Stimulated activated CD4-positive, alpha-beta T cell treated with anti-CD3 and anti-CD28 coated beads, Interleukin-1b, Interleukin-23, amount 100 ng/mL, for 4 hours (primary cell): ENCODE results near the gene CDC73.
"Not testable (repeated sequence)": the region's sequence is repeated elsewhere in the genome, so short reads cannot be mapped to it uniquely, and the experiment has no call there.

Experiments used
- DNase-seq, 2 donors: peaks; one replicate each; pipeline ENCODE4 v3.0.0-alpha.2; 2020; ENCODE audit warnings: low read depth in 2 of 2

CDC73 gene

GRCh38 chr1:193234530-193234929, 112.7 kb downstream of the CDC73 start:
- no peak for DNase-seq

GRCh38 chr1:193237381-193237978, 115.6 kb downstream of the CDC73 start:
- no peak for DNase-seq

- no peak for DNase-seq
Observed at GRCh38 chr1:193240609-193241008, 118.8 kb downstream of the CDC73 start.

- DNase-seq: no peak
Observed at GRCh38 chr1:193241132-193241827, 119.4 kb downstream of the CDC73 start.

- no peak for DNase-seq
Observed at GRCh38 chr1:193242000-193242399, 120.2 kb downstream of the CDC73 start.

GRCh38 chr1:193249187-193249586, 127.4 kb downstream of the CDC73 start:
- no peak for DNase-seq

GRCh38 chr1:193251950-193252349, 130.1 kb downstream of the CDC73 start:
- DNase-seq: no peak

- DNase-seq: no peak
Observed at GRCh38 chr1:193256019-193256418, 134.2 kb downstream of the CDC73 start.

- no peak for DNase-seq
Observed at GRCh38 chr1:193259636-193260035, 137.8 kb downstream of the CDC73 start.

GRCh38 chr1:193260056-193260745, 138.4 kb downstream of the CDC73 start:
- no peak for DNase-seq

GRCh38 chr1:193260896-193261295, 139.1 kb downstream of the CDC73 start:
- DNase-seq: no peak

- no peak for DNase-seq
Observed at GRCh38 chr1:193262661-193263060, 140.8 kb downstream of the CDC73 start.

GRCh38 chr1:193264313-193265065, 142.7 kb downstream of the CDC73 start:
- no peak for DNase-seq

- no peak for DNase-seq
Observed at GRCh38 chr1:193265716-193266115, 143.9 kb downstream of the CDC73 start.

- DNase-seq: not testable (repeated sequence)
Observed at GRCh38 chr1:193266794-193267193, 145.0 kb downstream of the CDC73 start.

- no peak for DNase-seq
Observed at GRCh38 chr1:193270996-193271395, 149.2 kb downstream of the CDC73 start.

- DNase-seq: no peak
Observed at GRCh38 chr1:193275773-193276172, 153.9 kb downstream of the CDC73 start.

- DNase-seq: no peak
Observed at GRCh38 chr1:193278968-193279367, 157.1 kb downstream of the CDC73 start.

- DNase-seq: no peak
Observed at GRCh38 chr1:193281894-193282293, 160.1 kb downstream of the CDC73 start.

GRCh38 chr1:193283016-193283415, 161.2 kb downstream of the CDC73 start:
- no peak for DNase-seq

- DNase-seq: no peak
Observed at GRCh38 chr1:193284219-193284618, 162.4 kb downstream of the CDC73 start.

GRCh38 chr1:193285641-193286040, 163.8 kb downstream of the CDC73 start:
- DNase-seq: no peak
